CD8-positive, alpha-beta memory T cell (primary cell): ENCODE measurements around the gene RFC4. TPM values are rescaled to one million over a fixed set of nuclear protein-coding genes. Genes with fewer than 3 reads are reported as not detected.
"Not testable (repeated sequence)": the region's sequence is repeated elsewhere in the genome, so short reads cannot be mapped to it uniquely, and the experiment has no call there.

ENCODE experiments used
- CTCF ChIA-PET: fragments of 350-600 bp; sonication (Branson Sonifier 250); formaldehyde crosslinking; loops from one replicate; lab custom pipeline; 2021; ENCODE audit warnings: antibody characterized with exemption; lab: Charles Lee
- POLR2A ChIA-PET: fragments of 350-600 bp; sonication (Branson Sonifier 250); formaldehyde crosslinking; loops from one replicate; lab custom pipeline; 2021; ENCODE audit warnings: antibody characterized with exemption; lab: Charles Lee
- DNase-seq, 5 donors: peaks; one replicate each; pipeline versions ENCODE4 v3.0.0 to v3.0.0-alpha.2; 2020 to 2022; ENCODE audit warnings: mixed read lengths in 1 of 5
- H3K27ac ChIP-seq: one replicate; pipeline ENCODE4 v1.7.0; 2013; ENCODE audit warnings: low read depth, mild to moderate bottlenecking, low read length, moderate library complexity
- H3K27me3 ChIP-seq: 2 replicates; pipeline ENCODE4 v1.7.0; 2013; ENCODE audit warnings: low read length, mild to moderate bottlenecking; ENCODE audit not compliant: insufficient read depth, poor library complexity, severe bottlenecking
- H3K36me3 ChIP-seq: 2 replicates; pipeline ENCODE4 v1.7.0; 2013; ENCODE audit warnings: mild to moderate bottlenecking, low read length, moderate library complexity; ENCODE audit not compliant: insufficient read depth
- H3K4me1 ChIP-seq: 2 replicates; pipeline ENCODE4 v1.7.0; 2013; ENCODE audit warnings: mild to moderate bottlenecking, low read length, moderate library complexity; ENCODE audit not compliant: insufficient read depth
- H3K4me3 ChIP-seq: 2 replicates; pipeline ENCODE4 v1.7.0; 2013; ENCODE audit warnings: mild to moderate bottlenecking, low read length
- H3K9me3 ChIP-seq: 2 replicates; pipeline ENCODE4 v1.7.0; 2013; ENCODE audit warnings: mild to moderate bottlenecking, low read length
- H3K27ac Mint-ChIP-seq, 8 donors: one replicate each; pipeline ENCODE4 v1.8.0; 2020 to 2021; ENCODE audit warnings: mixed read lengths in 8 of 8, mild to moderate bottlenecking in 6 of 8, inconsistent platforms in 3 of 8, moderate library complexity in 3 of 8
- H3K27me3 Mint-ChIP-seq, 2 donors: one replicate each; pipeline ENCODE4 v1.8.0; 2020 to 2021; ENCODE audit warnings: mixed read lengths in 2 of 2, mild to moderate bottlenecking in 1 of 2, moderate library complexity in 1 of 2
- H3K36me3 Mint-ChIP-seq, 3 donors: one replicate each; pipeline ENCODE4 v1.8.0; 2020 to 2021; ENCODE audit warnings: mixed read lengths in 3 of 3, inconsistent platforms in 1 of 3, mild to moderate bottlenecking in 1 of 3
- H3K4me1 Mint-ChIP-seq, 3 donors: one replicate each; pipeline ENCODE4 v1.8.0; 2020 to 2021; ENCODE audit warnings: mixed read lengths in 3 of 3, inconsistent platforms in 1 of 3, mild to moderate bottlenecking in 1 of 3
- H3K4me3 Mint-ChIP-seq, 7 donors: one replicate each; pipeline ENCODE4 v1.8.0; 2020 to 2021; ENCODE audit warnings: mixed read lengths in 7 of 7, mild to moderate bottlenecking in 6 of 7, moderate library complexity in 4 of 7, inconsistent platforms in 2 of 7
- H3K9me3 Mint-ChIP-seq, 5 donors: one replicate each; pipeline ENCODE4 v1.8.0; 2020 to 2022; ENCODE audit warnings: mixed read lengths in 5 of 5, mild to moderate bottlenecking in 3 of 5, moderate library complexity in 2 of 5, inconsistent platforms in 1 of 5
- polyA plus RNA-seq: library from polyadenylated mRNA; unstranded; fragments of 300-500 nt; fragmentation: Illumina TruSeq; gene quantifications from one replicate; pipeline ENCODE4 v1.2.3, GENCODE V29; 2021
- total RNA-seq, 2 experiments: library from RNA; stranded (reverse); gene quantifications; one replicate each; pipeline ENCODE4 v1.2.3, GENCODE V29; 2021

The RFC4 gene
- total and polyA plus RNA-seq, 3 experiments from 2014 or later: 23.9 to 110 (median 106) TPM

- Mint-ChIP-seq H3K9me3 (no peaks in the 10 kb centered on the region), H3K27me3 (peaks cover 5 to 14% of the 10 kb centered on the region in 2 donors), H3K36me3 (no peaks in the 10 kb centered on the region), H3K4me3 (no peak overlapping the region), H3K4me1 (peaks cover 10 to 23% (median 11%) of the 10 kb centered on the region in 3 donors), H3K27ac (no peak overlapping the region)
- POLR2A ChIA-PET: no interaction called here
- CTCF ChIA-PET: interaction anchor here (0.6 to 13.3 kb wide), 2 partner anchors 16 to 209 kb away, joined by 3 to 217 read pairs; partner anchors contain the start of gene AHSG
- H3K27me3 ChIP-seq: peaks cover 12% of the 10 kb centered on the region
- H3K9me3 ChIP-seq: no peaks in the 10 kb centered on the region
- no peak overlapping the region for H3K4me3 ChIP-seq
- H3K4me1 ChIP-seq: peaks cover 22% of the 10 kb centered on the region
- no peak overlapping the region for H3K27ac ChIP-seq
- no peak for DNase-seq
- H3K36me3 ChIP-seq: no peaks in the 10 kb centered on the region
These were observed 17.1 kb upstream of the RFC4 start for GRCh38 chr3:186823386-186823785.

- peaks cover 12% of the 10 kb centered on the region for H3K4me1 ChIP-seq
- H3K27ac Mint-ChIP-seq, H3K4me3 Mint-ChIP-seq, DNase-seq, H3K9me3 Mint-ChIP-seq, POLR2A ChIA-PET, H3K36me3 Mint-ChIP-seq, H3K27ac ChIP-seq, H3K4me3 ChIP-seq, H3K27me3 ChIP-seq, H3K9me3 ChIP-seq, H3K36me3 ChIP-seq: not testable (repeated sequence)
- Mint-ChIP-seq H3K27me3 (peaks cover 3 to 10% of the 10 kb centered on the region in 2 donors), H3K4me1 (peaks cover 7 to 17% (median 11%) of the 10 kb centered on the region in 3 donors)
- CTCF ChIA-PET: interaction anchor here (1.4 to 13.3 kb wide), 9 partner anchors 10 to 252 kb away, joined by 3 to 217 read pairs (median 6); partner anchors contain the start of genes AHSG, DNAJB11 and EIF4A2
These were observed 16.1 kb upstream of the RFC4 start for GRCh38 chr3:186822388-186822759.

GRCh38 chr3:186821429-186822387, 15.4 kb upstream of the RFC4 start:
- H3K9me3 Mint-ChIP-seq: no peaks in the 10 kb centered on the region
- Histone ChIP-seq H3K4me1 (peaks cover 12% of the 10 kb centered on the region), H3K4me3 (no peak overlapping the region), H3K36me3 (no peaks in the 10 kb centered on the region), H3K27ac (no peak overlapping the region), H3K27me3 (peaks cover 7% of the 10 kb centered on the region), H3K9me3 (no peaks in the 10 kb centered on the region)
- DNase-seq: peak in 2 of 5 donors; percentile 32 to 33
- peaks cover 7 to 13% (median 10%) of the 10 kb centered on the region in 3 donors for H3K4me1 Mint-ChIP-seq
- peaks cover 3 to 10% of the 10 kb centered on the region in 2 donors for H3K27me3 Mint-ChIP-seq
- H3K36me3 Mint-ChIP-seq: no peaks in the 10 kb centered on the region
- ChIA-PET CTCF (interaction anchor here (0.8 to 13.3 kb wide), 16 partner anchors 9 to 281 kb away, joined by 3 to 217 read pairs (median 4); partner anchors contain the start of genes AHSG, DNAJB11 and EIF4A2), POLR2A (interaction anchor here (0.5 to 1.2 kb wide), 2 partner anchors 38 to 344 kb away, joined by 3 to 7 read pairs; partner anchors contain the start of gene EIF4A2)
- H3K4me3 Mint-ChIP-seq: peak overlapping the region in 1 of 7 donors; percentile 30
- H3K27ac Mint-ChIP-seq: no peak overlapping the region

GRCh38 chr3:186818956-186819355, 12.7 kb upstream of the RFC4 start:
- ChIA-PET CTCF (interaction anchor here (1.1 to 13.3 kb wide), 2 partner anchors 10 to 204 kb away, joined by 3 to 217 read pairs; partner anchors contain the start of gene AHSG), POLR2A (no interaction called here)
- H3K4me3 Mint-ChIP-seq: no peak overlapping the region
- Histone ChIP-seq H3K27ac (no peak overlapping the region), H3K4me1 (no peaks in the 10 kb centered on the region), H3K9me3 (no peaks in the 10 kb centered on the region), H3K27me3 (no peaks in the 10 kb centered on the region), H3K4me3 (no peak overlapping the region), H3K36me3 (no peaks in the 10 kb centered on the region)
- peaks cover 0 to 3% (median 0%) of the 10 kb centered on the region in 3 donors for H3K4me1 Mint-ChIP-seq
- H3K27me3 Mint-ChIP-seq: peaks cover 0 to 1% of the 10 kb centered on the region in 2 donors
- H3K9me3 Mint-ChIP-seq: no peaks in the 10 kb centered on the region
- no peak overlapping the region for H3K27ac Mint-ChIP-seq
- no peak for DNase-seq
- no peaks in the 10 kb centered on the region for H3K36me3 Mint-ChIP-seq

- ChIA-PET POLR2A (no interaction called here), CTCF (interaction anchor here (1.1 to 13.3 kb wide), 2 partner anchors 9 to 204 kb away, joined by 3 to 217 read pairs; partner anchors contain the start of gene AHSG)
- Mint-ChIP-seq H3K4me1 (peaks cover 0 to 3% (median 0%) of the 10 kb centered on the region in 3 donors), H3K27me3 (peaks cover 0 to 1% of the 10 kb centered on the region in 2 donors), H3K36me3 (no peaks in the 10 kb centered on the region), H3K27ac (no peak overlapping the region), H3K9me3 (no peaks in the 10 kb centered on the region), H3K4me3 (no peak overlapping the region)
- Histone ChIP-seq H3K36me3 (no peaks in the 10 kb centered on the region), H3K27me3 (no peaks in the 10 kb centered on the region), H3K4me1 (no peaks in the 10 kb centered on the region), H3K4me3 (no peak overlapping the region), H3K27ac (no peak overlapping the region), H3K9me3 (no peaks in the 10 kb centered on the region)
- no peak for DNase-seq
These were observed 12.2 kb upstream of the RFC4 start for GRCh38 chr3:186818516-186818915.

- no peak overlapping the region for H3K4me3 Mint-ChIP-seq
These were observed 9.2 kb upstream of the RFC4 start for GRCh38 chr3:186815435-186815834.

GRCh38 chr3:186814100-186814499, 7.8 kb upstream of the RFC4 start:
- H3K27me3 Mint-ChIP-seq: peaks cover 0 to 6% of the 10 kb centered on the region in 2 donors
- H3K36me3 Mint-ChIP-seq: no peaks in the 10 kb centered on the region
- Histone ChIP-seq H3K27me3 (no peaks in the 10 kb centered on the region), H3K27ac (no peak overlapping the region), H3K4me1 (no peaks in the 10 kb centered on the region), H3K9me3 (no peaks in the 10 kb centered on the region), H3K4me3 (no peak overlapping the region), H3K36me3 (no peaks in the 10 kb centered on the region)
- no peak for DNase-seq
- H3K27ac Mint-ChIP-seq: no peak overlapping the region
- POLR2A ChIA-PET: no interaction called here
- H3K4me3 Mint-ChIP-seq: no peak overlapping the region
- H3K9me3 Mint-ChIP-seq: no peaks in the 10 kb centered on the region
- CTCF ChIA-PET: interaction anchor here (0.8 to 1.5 kb wide), 2 partner anchors 197 to 200 kb away, joined by 3 to 6 read pairs; no protein-coding TSS in a partner anchor
- no peaks in the 10 kb centered on the region for H3K4me1 Mint-ChIP-seq

More at GRCh38 chr3:186815435-186815834, 9.2 kb upstream of the RFC4 start:
- peaks cover 0 to 6% of the 10 kb centered on the region in 2 donors for H3K27me3 Mint-ChIP-seq
- ChIA-PET POLR2A (interaction anchor here (0.6 kb wide), 1 partner anchor 280 kb away, joined by 3 read pairs; no protein-coding TSS in a partner anchor), CTCF (interaction anchor here (13.3 kb wide), 1 partner anchor 201 kb away, joined by 217 read pairs; the partner anchor contains the start of gene AHSG)
- H3K4me1 Mint-ChIP-seq: peaks cover 0 to 3% (median 0%) of the 10 kb centered on the region in 3 donors
- Histone ChIP-seq H3K4me3 (no peak overlapping the region), H3K36me3 (no peaks in the 10 kb centered on the region), H3K27ac (no peak overlapping the region), H3K4me1 (no peaks in the 10 kb centered on the region), H3K27me3 (no peaks in the 10 kb centered on the region), H3K9me3 (no peaks in the 10 kb centered on the region)
- H3K36me3 Mint-ChIP-seq: no peaks in the 10 kb centered on the region
- DNase-seq: no peak
- no peak overlapping the region for H3K27ac Mint-ChIP-seq
- no peaks in the 10 kb centered on the region for H3K9me3 Mint-ChIP-seq
